GM23338 (cell line): ENCODE results near the gene MTA1. TPM values are rescaled to one million over a fixed set of nuclear protein-coding genes. Genes with fewer than 3 reads are reported as not detected.

ENCODE experiments used
- ATAC-seq: fragments of 200-7000 bp; cut with Tn5 transposase; 3 replicates; pipeline ENCODE4 v1.9.1; 2020
- DNase-seq: peaks from one replicate; pipeline ENCODE4 v3.0.0-alpha.2; 2015; ENCODE audit warnings: low spot score
- H2AFZ ChIP-seq: fragments of 200-600 bp; sonication (generic); 2 replicates; pipeline ENCODE4 v1.8.0; 2016; ENCODE audit warnings: antibody characterized with exemption, mild to moderate bottlenecking, moderate library complexity
- H3F3A ChIP-seq: fragments of 200-600 bp; sonication (generic); replicated peaks from 2 replicates; pipeline ENCODE4 v1.8.0; 2017; ENCODE audit warnings: antibody characterized with exemption, mixed run types, low read depth
- H3K27ac ChIP-seq: fragments of 200-600 bp; sonication (generic); 2 replicates; pipeline ENCODE4 v1.6.1; 2016; ENCODE audit warnings: low read depth
- H3K27me3 ChIP-seq: fragments of 200-600 bp; sonication (generic); 2 replicates; pipeline ENCODE4 v1.8.0; 2016; ENCODE audit warnings: mild to moderate bottlenecking, mixed run types, moderate library complexity; ENCODE audit not compliant: insufficient read depth
- H3K36me3 ChIP-seq: fragments of 200-600 bp; sonication (generic); 2 replicates; pipeline ENCODE4 v1.8.0; 2016; ENCODE audit warnings: mild to moderate bottlenecking; ENCODE audit not compliant: insufficient read depth
- H3K4me1 ChIP-seq: fragments of 200-600 bp; sonication (generic); 2 replicates; pipeline ENCODE4 v1.8.0; 2016; ENCODE audit warnings: mild to moderate bottlenecking, moderate library complexity; ENCODE audit not compliant: insufficient read depth
- H3K4me2 ChIP-seq: fragments of 200-600 bp; sonication (generic); 2 replicates; pipeline ENCODE4 v1.7.1; 2017; ENCODE audit warnings: mixed run types
- H3K4me3 ChIP-seq: fragments of 200-600 bp; sonication (generic); 2 replicates; pipeline ENCODE4 v1.6.1; 2016; ENCODE audit warnings: mixed run types
- H3K79me2 ChIP-seq: fragments of 200-600 bp; sonication (generic); replicated peaks from 2 replicates; pipeline ENCODE4 v1.8.0; 2017; ENCODE audit warnings: mild to moderate bottlenecking; ENCODE audit not compliant: insufficient read depth
- H3K9me2 ChIP-seq: fragments of 200-600 bp; sonication (generic); 2 replicates; pipeline ENCODE4 v1.8.0; 2017; ENCODE audit not compliant: insufficient read depth
- H4K20me1 ChIP-seq: fragments of 200-600 bp; sonication (generic); replicated peaks from 2 replicates; pipeline ENCODE4 v1.8.0; 2017; ENCODE audit warnings: mild to moderate bottlenecking; ENCODE audit not compliant: insufficient read depth
- H3K27ac Mint-ChIP-seq: 2 replicates; pipeline ENCODE4 v1.8.0; 2020; ENCODE audit warnings: inconsistent platforms, mild to moderate bottlenecking, moderate library complexity, mixed read lengths
- H3K27me3 Mint-ChIP-seq: 3 replicates; pipeline ENCODE4 v1.8.0; 2022; ENCODE audit warnings: low read depth, mild to moderate bottlenecking, moderate library complexity, mixed read lengths, inconsistent platforms; ENCODE audit not compliant: insufficient read depth, poor library complexity
- H3K36me3 Mint-ChIP-seq: 3 replicates; pipeline ENCODE4 v1.8.0; 2021; ENCODE audit warnings: low read depth, mild to moderate bottlenecking, inconsistent platforms, moderate library complexity, mixed read lengths
- H3K4me1 Mint-ChIP-seq: 3 replicates; pipeline ENCODE4 v1.8.0; 2020; ENCODE audit warnings: mild to moderate bottlenecking, inconsistent platforms, mixed read lengths
- H3K4me3 Mint-ChIP-seq: 3 replicates; pipeline ENCODE4 v1.8.0; 2021; ENCODE audit warnings: moderate library complexity, mild to moderate bottlenecking, inconsistent platforms, mixed read lengths
- H3K9me3 Mint-ChIP-seq: 3 replicates; pipeline ENCODE4 v1.8.0; 2020; ENCODE audit warnings: moderate library complexity, mild to moderate bottlenecking, inconsistent platforms, mixed read lengths
- CTCF ChIP-seq, 2 experiments: fragments of 200-600 bp in 1 of 2; sonication (generic) in 1 of 2; conservative IDR thresholded peaks; 2 replicates each; pipeline versions ENCODE4 v1.5.1 to v1.6.1; 2016 to 2017; ENCODE audit warnings: antibody characterized with exemption in 2 of 2, low read depth in 2 of 2, mild to moderate bottlenecking in 2 of 2, moderate library complexity in 1 of 2
- ETS1 ChIP-seq: IDR thresholded peaks from 2 replicates; pipeline ENCODE4 v1.6.1; 2016; ENCODE audit warnings: antibody characterized with exemption
- EZH2 ChIP-seq: fragments of 200-600 bp; sonication (generic); IDR thresholded peaks from one replicate; pipeline ENCODE4 v1.8.0; 2017; ENCODE audit warnings: antibody characterized with exemption, mild to moderate bottlenecking, low read depth; ENCODE audit not compliant: unreplicated experiment
- JUNB ChIP-seq: IDR thresholded peaks from one replicate; pipeline ENCODE4 v1.6.1; 2016; ENCODE audit warnings: antibody characterized with exemption; ENCODE audit not compliant: unreplicated experiment
- NANOG ChIP-seq: IDR thresholded peaks from 2 replicates; pipeline ENCODE4 v1.6.1; 2016; ENCODE audit warnings: antibody characterized with exemption, borderline replicate concordance
- POLR2AphosphoS5 ChIP-seq: IDR thresholded peaks from 2 replicates; pipeline ENCODE4 v1.6.1; 2016; ENCODE audit warnings: antibody characterized with exemption, low read depth
- REST ChIP-seq: IDR thresholded peaks from one replicate; pipeline ENCODE4 v1.6.1; 2018; ENCODE audit warnings: antibody characterized with exemption; ENCODE audit not compliant: unreplicated experiment
- ZNF114 ChIP-seq: fragments of 250-450 bp; sonication (Bioruptor Pico); IDR thresholded peaks from 2 replicates; pipeline ENCODE4 v1.5.0; 2020; ENCODE audit warnings: mild to moderate bottlenecking, moderate library complexity
- ZNF331 ChIP-seq: fragments of 250-450 bp; sonication (Bioruptor Pico); IDR thresholded peaks from 2 replicates; pipeline ENCODE4 v1.5.0; 2020; ENCODE audit warnings: low read depth, mild to moderate bottlenecking, moderate library complexity
- ZNF462 ChIP-seq: fragments of 250-450 bp; sonication (Bioruptor Pico); IDR thresholded peaks from 2 replicates; pipeline ENCODE4 v1.5.0; 2020; ENCODE audit warnings: mild to moderate bottlenecking, moderate library complexity
- polyA plus RNA-seq: library from polyadenylated mRNA; unstranded; fragments of >200 nt; fragmentation: Nextera tagmentation; extraction: Ambion mirVana; gene quantifications from 2 replicates; pipeline ENCODE4 v1.2.1, GENCODE V29; 2016
- total RNA-seq: library from RNA; depleted of rRNA; stranded (reverse); fragments of >200 nt; shearing (Covaris generic); gene quantifications from 2 replicates; pipeline ENCODE4 v1.2.3, GENCODE V29; 2014

Gene MTA1
- total and polyA plus RNA-seq, 2 experiments from 2014 or later, result 53.3 to 126 TPM

- TF ChIP-seq ZNF462 (CRISPR knock-in tag) (no peak), ZNF114 (CRISPR knock-in tag) (no peak), CTCF (conservative IDR thresholded peaks at IDR 0.05; ENCODE audit: low read depth in 2 of 2) (no peak), ZNF331 (CRISPR knock-in tag) (no peak), POLR2AphosphoS5 (no peak), EZH2 (no peak)
These were observed 30.5 kb downstream of the MTA1 start (continued) for GRCh38 chr14:105450123-105450505.

GRCh38 chr14:105450864-105451720 is 31.5 kb downstream of the MTA1 start:
- 0 out of 2 replicates have a peak, but pooled peaks cover 13% of the 10 kb centered on the region for H3F3A ChIP-seq
- peaks cover 10% of the 10 kb centered on the region for H3K36me3 ChIP-seq
- no peak overlapping the region for H3K27ac ChIP-seq
- no peak overlapping the region for H3K4me3 Mint-ChIP-seq
- no peak overlapping the region for H3K27ac Mint-ChIP-seq
- H3K27me3 ChIP-seq, result no peaks in the 10 kb centered on the region
- no peaks in the 10 kb centered on the region for H3K9me3 Mint-ChIP-seq
- peaks cover 50% of the 10 kb centered on the region for H3K36me3 Mint-ChIP-seq
- H3K4me1 Mint-ChIP-seq, result no peaks in the 10 kb centered on the region
- peaks cover 10% of the 10 kb centered on the region for H3K27me3 Mint-ChIP-seq
- no peaks in the 10 kb centered on the region for H3K4me1 ChIP-seq
- no peak overlapping the region for H3K4me2 ChIP-seq
- no peak overlapping the region for H3K4me3 ChIP-seq
- ATAC-seq, result no peak
- H4K20me1 ChIP-seq, result peaks cover 13% of the 10 kb centered on the region
- H3K79me2 ChIP-seq, result no peaks in the 10 kb centered on the region; the same call in 1 of the 2 replicates
- no peak for DNase-seq
- H2AFZ ChIP-seq, result no peak overlapping the region
- no peaks in the 10 kb centered on the region for H3K9me2 ChIP-seq
- TF ChIP-seq ETS1, result no peak
- no peak for TF ChIP-seq EZH2
- TF ChIP-seq JUNB, result no peak
- TF ChIP-seq NANOG, result no peak
- no peak for TF ChIP-seq POLR2AphosphoS5
- TF ChIP-seq REST, result no peak
